SK-N-SH (cell line): ENCODE results near the gene PTPRG. TPM values are rescaled to one million over a fixed set of nuclear protein-coding genes. Genes with fewer than 3 reads are reported as not detected.

Experiments
- CTCF ChIA-PET: fragments of 300-600, 350-600 bp; formaldehyde crosslinking; extraction: SDS; loops from one replicate; lab custom pipeline; 2021; lab: Yijun Ruan, JAX
- POLR2A ChIA-PET: fragments of 350-600 bp; sonication (Branson Sonifier 250); formaldehyde crosslinking; extraction: SDS; loops from one replicate; lab custom pipeline; 2020; ENCODE audit warnings: antibody characterized with exemption, inconsistent platforms; lab: Yijun Ruan, JAX
- DNase-seq: peaks from one replicate; pipeline ENCODE4 v3.0.0; 2012
- H2AFZ ChIP-seq: fragments of 200-600 bp; sonication (generic); 2 replicates; pipeline ENCODE4 v1.8.1; 2016; ENCODE audit warnings: antibody characterized with exemption, mild to moderate bottlenecking, low read depth
- H3F3A ChIP-seq: fragments of 200-600 bp; sonication (generic); replicated peaks from 2 replicates; pipeline ENCODE3; 2016; ENCODE audit warnings: antibody characterized with exemption, mild to moderate bottlenecking; ENCODE audit not compliant: insufficient read depth
- H3K27ac ChIP-seq, 2 experiments: fragments of 200-500 bp in 1 of 2; fragments of 200-600 bp in 1 of 2; sonication (Bioruptor generic) in 1 of 2; sonication (generic), shearing (Covaris generic) in 1 of 2; 2 replicates each; pipeline versions ENCODE4 v1.5.1 to v1.6.1; 2014 to 2016; ENCODE audit warnings: low read depth in 2 of 2, inconsistent platforms in 1 of 2, low read length in 1 of 2, mild to moderate bottlenecking in 1 of 2, mixed read lengths in 1 of 2
- H3K27me3 ChIP-seq: fragments of 200-600 bp; sonication (generic), shearing (Covaris generic); 2 replicates; pipeline ENCODE4 v1.6.1; 2016; ENCODE audit warnings: mixed run types; ENCODE audit not compliant: insufficient read depth
- H3K36me3 ChIP-seq, 2 experiments: fragments of 200-500 bp in 1 of 2; fragments of 200-600 bp in 1 of 2; sonication (Bioruptor generic) in 1 of 2; sonication (generic) in 1 of 2; replicated peaks in 1 of 2; 2 replicates each; pipeline versions ENCODE3 to v1.5.1; 2014 to 2016; ENCODE audit warnings: low read length in 1 of 2, mild to moderate bottlenecking in 1 of 2; ENCODE audit not compliant: insufficient read depth in 2 of 2, control insufficient read depth in 1 of 2
- H3K4me1 ChIP-seq, 2 experiments: fragments of 200-500 bp in 1 of 2; fragments of 200-600 bp in 1 of 2; sonication (Bioruptor generic) in 1 of 2; sonication (generic), shearing (Covaris generic) in 1 of 2; 2 replicates each; pipeline versions ENCODE4 v1.5.1 to v1.6.1; 2014 to 2016; ENCODE audit warnings: low read depth in 1 of 2, low read length in 1 of 2, mixed run types in 1 of 2; ENCODE audit not compliant: insufficient read depth in 2 of 2, control insufficient read depth in 1 of 2
- H3K4me2 ChIP-seq: fragments of 200-600 bp; sonication (generic), shearing (Covaris generic); 2 replicates; pipeline ENCODE4 v1.6.1; 2017; ENCODE audit warnings: mixed run types
- H3K4me3 ChIP-seq, 2 experiments: fragments of 200-500 bp in 1 of 2; fragments of 200-600 bp in 1 of 2; sonication (Bioruptor generic) in 1 of 2; sonication (generic), shearing (Covaris generic) in 1 of 2; 2 replicates each; pipeline versions ENCODE4 v1.5.1 to v1.8.1; 2014 to 2016; ENCODE audit warnings: low read depth in 2 of 2, inconsistent platforms in 1 of 2, low read length in 1 of 2, mild to moderate bottlenecking in 1 of 2, mixed read lengths in 1 of 2, moderate library complexity in 1 of 2
- H3K79me2 ChIP-seq: fragments of 200-600 bp; sonication (generic); 2 replicates; pipeline ENCODE4 v1.8.1; 2017; ENCODE audit warnings: mild to moderate bottlenecking; ENCODE audit not compliant: insufficient read depth
- H3K9ac ChIP-seq: fragments of 200-600 bp; sonication (generic); 2 replicates; pipeline ENCODE4 v1.6.1; 2017; ENCODE audit warnings: mixed run types
- H3K9me2 ChIP-seq: fragments of 200-600 bp; sonication (generic); 2 replicates; pipeline ENCODE4 v1.6.1; 2017; ENCODE audit warnings: mixed run types
- H3K9me3 ChIP-seq: fragments of 200-600 bp; sonication (generic); 2 replicates; pipeline ENCODE4 v1.6.1; 2017; ENCODE audit warnings: mixed run types, mild to moderate bottlenecking, moderate library complexity
- H4K20me1 ChIP-seq: fragments of 200-600 bp; sonication (generic); 2 replicates; pipeline ENCODE4 v1.6.1; 2017; ENCODE audit warnings: mild to moderate bottlenecking, mixed run types; ENCODE audit not compliant: insufficient read depth
- CHD2 ChIP-seq: fragments of 150-350 bp; IDR thresholded peaks from 2 replicates; pipeline ENCODE4 v1.6.1; 2018; ENCODE audit warnings: low read length; ENCODE audit not compliant: partially characterized antibody
- EZH2phosphoT487 ChIP-seq: fragments of 200-600 bp; sonication (generic); IDR thresholded peaks from 2 replicates; pipeline ENCODE4 v1.6.1; 2017; ENCODE audit warnings: low read depth, mixed run types, mild to moderate bottlenecking, antibody characterized with exemption, moderate library complexity, borderline replicate concordance
- FOXJ3 ChIP-seq: sonication (generic); formaldehyde crosslinking; IDR thresholded peaks from 2 replicates; pipeline ENCODE4 v1.5.1; 2020; ENCODE audit warnings: mild to moderate bottlenecking, missing genetic modification reagents
- FOXM1 ChIP-seq: IDR thresholded peaks from 2 replicates; pipeline ENCODE4 v1.4.0; 2012; ENCODE audit warnings: low read depth, mild to moderate bottlenecking
- JUND ChIP-seq: IDR thresholded peaks from 2 replicates; pipeline ENCODE4 v1.4.0; 2012
- NRF1 ChIP-seq: IDR thresholded peaks from 2 replicates; pipeline ENCODE4 v1.6.1; 2012; ENCODE audit warnings: low read depth, mild to moderate bottlenecking, low read length
- RCOR1 ChIP-seq: fragments of 150-350 bp; IDR thresholded peaks from 2 replicates; pipeline ENCODE4 v1.6.1; 2017; ENCODE audit warnings: antibody characterized with exemption, low read length
- RFX5 ChIP-seq: IDR thresholded peaks from 2 replicates; pipeline ENCODE4 v1.6.1; 2012; ENCODE audit warnings: mild to moderate bottlenecking, improper control_type of control experiment, low read length
- RXRA ChIP-seq: IDR thresholded peaks from 2 replicates; pipeline ENCODE4 v1.4.0; 2012; ENCODE audit warnings: low read depth, mild to moderate bottlenecking, borderline replicate concordance
- SIN3A ChIP-seq: IDR thresholded peaks from 2 replicates; pipeline ENCODE4 v1.6.1; 2012; ENCODE audit warnings: low read depth, mild to moderate bottlenecking, low read length, moderate library complexity, borderline replicate concordance
- TAF1 ChIP-seq: IDR thresholded peaks from 2 replicates; pipeline ENCODE4 v1.6.1; 2012; ENCODE audit warnings: low read depth, mild to moderate bottlenecking, low read length, moderate library complexity, borderline replicate concordance
- TCF12 ChIP-seq: IDR thresholded peaks from 2 replicates; pipeline ENCODE4 v1.4.0; 2012
- WGBS: methylation state at CpG from one replicate; pipeline ENCODE4 v1.1.6; 2017; ENCODE audit warnings: low lambda C conversion rate; 5-methylcytosine and 5-hydroxymethylcytosine counted together
- polyA plus RNA-seq, 3 experiments: library from polyadenylated mRNA; depleted of rRNA; stranded (reverse); fragments of >200 nt; gene quantifications; 2 replicates each; pipeline ENCODE4 v1.2.3, GENCODE V29; 2012
- TF ChIP-seq, protein P1 (sequence below): IDR thresholded peaks from 2 replicates; pipeline ENCODE4 v1.6.1; 2012; ENCODE audit warnings: mild to moderate bottlenecking, low read depth, low read length, moderate library complexity
- TF ChIP-seq, protein P2 (sequence below): IDR thresholded peaks from 2 replicates; pipeline ENCODE4 v1.4.0; 2012; ENCODE audit warnings: low read depth
- TF ChIP-seq, protein P3 (sequence below): fragments of 200-600 bp; sonication (generic); IDR thresholded peaks from 2 replicates; pipeline ENCODE4 v1.6.1; 2017; ENCODE audit warnings: antibody characterized with exemption, mild to moderate bottlenecking, moderate library complexity
- TF ChIP-seq, protein P4 (sequence below): fragments of 150-350 bp; IDR thresholded peaks from 2 replicates; pipeline ENCODE4 v1.6.1; 2016; ENCODE audit warnings: mild to moderate bottlenecking, low read depth, low read length

The PTPRG gene
- polyA plus RNA-seq, 1 of the 3 experiments (the other 2 are of a cell fraction): 14.1 TPM

DNA sequence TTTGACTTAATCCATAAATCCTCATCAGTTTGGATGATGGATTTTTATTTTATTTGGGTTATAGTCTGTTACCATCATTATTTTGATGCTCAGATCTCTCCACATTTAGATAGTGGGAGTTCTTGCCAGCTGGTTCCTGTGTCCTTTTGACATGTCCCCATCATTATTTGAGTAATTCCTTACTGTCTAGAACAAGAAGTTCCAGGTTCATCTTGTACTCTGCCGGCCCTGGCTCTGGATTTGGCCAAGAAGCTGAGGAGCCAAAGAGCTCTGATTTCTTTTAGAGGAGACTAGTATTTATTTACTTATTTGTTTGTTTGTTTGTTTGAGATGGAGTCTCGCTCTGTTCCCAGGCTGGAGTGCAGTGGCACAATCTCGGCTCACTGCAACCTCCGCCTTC is 54.3 kb downstream of the PTPRG start:
- Histone ChIP-seq H3K4me1 (no peaks in the 10 kb centered on the region), H3K9me2 (no peaks in the 10 kb centered on the region), H3K4me2 (no peak overlapping the region), H3K27ac (no peak overlapping the region), H3K36me3 (peaks cover 0 to 13% of the 10 kb centered on the region in 2 experiments), H3F3A (no peaks in the 10 kb centered on the region), H3K4me3 (no peak overlapping the region), H3K9ac (no peak overlapping the region), H2AFZ (no peak overlapping the region), H3K9me3 (no peaks in the 10 kb centered on the region), H3K27me3 (no peaks in the 10 kb centered on the region), H3K79me2 (peaks cover 32% of the 10 kb centered on the region), H4K20me1 (no peaks in the 10 kb centered on the region)
- ChIA-PET CTCF (no interaction called here), POLR2A (no interaction called here)
- no peak for DNase-seq
- no peak for TF ChIP-seq CHD2
- TF ChIP-seq RFX5: no peak
- no peak for TF ChIP-seq FOXM1
- 94% methylated on average over 4 of the region's 4 CpGs for WGBS

DNA sequence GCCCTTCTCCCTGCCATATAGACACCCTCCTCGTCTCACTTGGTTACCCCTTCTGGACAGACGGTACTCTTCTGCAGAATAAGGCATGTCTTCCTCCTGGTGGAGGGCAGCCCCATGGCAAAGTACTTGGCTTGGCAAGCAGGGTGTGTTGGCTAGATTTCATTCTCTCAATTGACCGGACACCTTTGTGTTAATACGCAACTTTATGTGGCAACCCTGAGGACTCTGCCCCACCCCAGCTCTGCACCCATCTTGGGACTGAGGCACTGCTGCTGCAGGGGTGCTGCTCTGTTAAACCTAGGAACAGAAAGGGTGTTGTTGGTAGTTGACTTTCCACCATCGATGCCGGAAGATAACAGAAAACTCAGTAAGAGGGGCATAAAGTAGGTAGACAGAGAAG is 55.2 kb downstream of the PTPRG start:
- Histone ChIP-seq H3K36me3 (peaks cover 0 to 13% of the 10 kb centered on the region in 2 experiments), H2AFZ (no peak overlapping the region), H3K9me2 (no peaks in the 10 kb centered on the region), H3K4me3 (no peak overlapping the region), H4K20me1 (no peaks in the 10 kb centered on the region), H3K27ac (no peak overlapping the region), H3F3A (no peaks in the 10 kb centered on the region), H3K9me3 (no peaks in the 10 kb centered on the region), H3K27me3 (no peaks in the 10 kb centered on the region), H3K79me2 (peaks cover 32% of the 10 kb centered on the region), H3K9ac (no peak overlapping the region), H3K4me1 (no peaks in the 10 kb centered on the region), H3K4me2 (no peak overlapping the region)
- ChIA-PET POLR2A (no interaction called here), CTCF (no interaction called here)
- no peak for TF ChIP-seq TCF12
- no peak for TF ChIP-seq EZH2phosphoT487
- TF ChIP-seq FOXJ3: no peak
- TF ChIP-seq RCOR1: no peak
- no peak for DNase-seq
- WGBS: 91% methylated on average over 6 of the region's 6 CpGs

DNA sequence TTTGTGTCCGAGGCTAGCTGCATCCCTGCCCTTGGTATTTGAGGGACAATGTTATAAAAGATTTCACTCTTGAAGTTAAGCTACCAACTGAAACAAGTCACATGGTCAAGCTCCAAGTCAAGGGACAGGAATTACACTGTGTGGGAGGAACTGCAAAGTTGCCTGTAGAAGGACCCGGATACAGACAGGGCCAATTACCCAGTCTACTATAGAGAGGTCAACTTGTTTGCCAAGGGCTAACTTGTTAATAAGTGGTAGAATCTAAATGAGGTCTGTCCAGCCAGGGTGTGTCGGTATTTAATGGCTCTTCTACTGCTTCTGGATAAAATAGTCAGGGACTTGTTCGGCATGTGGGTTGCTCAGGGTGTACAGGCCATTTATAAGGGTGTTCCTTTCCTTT is 55.7 kb downstream of the PTPRG start:
- POLR2A ChIA-PET: no interaction called here
- Histone ChIP-seq H3K79me2 (peaks cover 29% of the 10 kb centered on the region), H3K27me3 (no peaks in the 10 kb centered on the region), H3K9ac (no peak overlapping the region), H3K4me1 (no peaks in the 10 kb centered on the region), H3K36me3 (peaks cover 0 to 13% of the 10 kb centered on the region in 2 experiments), H3K9me2 (no peaks in the 10 kb centered on the region), H3K4me2 (no peak overlapping the region), H3K9me3 (no peaks in the 10 kb centered on the region), H2AFZ (no peak overlapping the region), H4K20me1 (no peaks in the 10 kb centered on the region), H3K27ac (no peak overlapping the region), H3K4me3 (no peak overlapping the region), H3F3A (no peaks in the 10 kb centered on the region)
- CTCF ChIA-PET: no interaction called here
- WGBS: 100% methylated on average over 4 of the region's 4 CpGs
- DNase-seq: no peak
- TF ChIP-seq CHD2 (no peak), NRF1 (no peak), EZH2phosphoT487 (no peak), SIN3A (no peak), TCF12 (no peak), FOXM1 (no peak), RFX5 (no peak), JUND (no peak), TAF1 (no peak), FOXJ3 (no peak), RXRA (no peak)
- TF ChIP-seq, protein P1, sequence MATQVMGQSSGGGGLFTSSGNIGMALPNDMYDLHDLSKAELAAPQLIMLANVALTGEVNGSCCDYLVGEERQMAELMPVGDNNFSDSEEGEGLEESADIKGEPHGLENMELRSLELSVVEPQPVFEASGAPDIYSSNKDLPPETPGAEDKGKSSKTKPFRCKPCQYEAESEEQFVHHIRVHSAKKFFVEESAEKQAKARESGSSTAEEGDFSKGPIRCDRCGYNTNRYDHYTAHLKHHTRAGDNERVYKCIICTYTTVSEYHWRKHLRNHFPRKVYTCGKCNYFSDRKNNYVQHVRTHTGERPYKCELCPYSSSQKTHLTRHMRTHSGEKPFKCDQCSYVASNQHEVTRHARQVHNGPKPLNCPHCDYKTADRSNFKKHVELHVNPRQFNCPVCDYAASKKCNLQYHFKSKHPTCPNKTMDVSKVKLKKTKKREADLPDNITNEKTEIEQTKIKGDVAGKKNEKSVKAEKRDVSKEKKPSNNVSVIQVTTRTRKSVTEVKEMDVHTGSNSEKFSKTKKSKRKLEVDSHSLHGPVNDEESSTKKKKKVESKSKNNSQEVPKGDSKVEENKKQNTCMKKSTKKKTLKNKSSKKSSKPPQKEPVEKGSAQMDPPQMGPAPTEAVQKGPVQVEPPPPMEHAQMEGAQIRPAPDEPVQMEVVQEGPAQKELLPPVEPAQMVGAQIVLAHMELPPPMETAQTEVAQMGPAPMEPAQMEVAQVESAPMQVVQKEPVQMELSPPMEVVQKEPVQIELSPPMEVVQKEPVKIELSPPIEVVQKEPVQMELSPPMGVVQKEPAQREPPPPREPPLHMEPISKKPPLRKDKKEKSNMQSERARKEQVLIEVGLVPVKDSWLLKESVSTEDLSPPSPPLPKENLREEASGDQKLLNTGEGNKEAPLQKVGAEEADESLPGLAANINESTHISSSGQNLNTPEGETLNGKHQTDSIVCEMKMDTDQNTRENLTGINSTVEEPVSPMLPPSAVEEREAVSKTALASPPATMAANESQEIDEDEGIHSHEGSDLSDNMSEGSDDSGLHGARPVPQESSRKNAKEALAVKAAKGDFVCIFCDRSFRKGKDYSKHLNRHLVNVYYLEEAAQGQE: no peak
- TF ChIP-seq, protein P2, sequence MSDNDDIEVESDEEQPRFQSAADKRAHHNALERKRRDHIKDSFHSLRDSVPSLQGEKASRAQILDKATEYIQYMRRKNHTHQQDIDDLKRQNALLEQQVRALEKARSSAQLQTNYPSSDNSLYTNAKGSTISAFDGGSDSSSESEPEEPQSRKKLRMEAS: no peak
- TF ChIP-seq, protein P3, sequence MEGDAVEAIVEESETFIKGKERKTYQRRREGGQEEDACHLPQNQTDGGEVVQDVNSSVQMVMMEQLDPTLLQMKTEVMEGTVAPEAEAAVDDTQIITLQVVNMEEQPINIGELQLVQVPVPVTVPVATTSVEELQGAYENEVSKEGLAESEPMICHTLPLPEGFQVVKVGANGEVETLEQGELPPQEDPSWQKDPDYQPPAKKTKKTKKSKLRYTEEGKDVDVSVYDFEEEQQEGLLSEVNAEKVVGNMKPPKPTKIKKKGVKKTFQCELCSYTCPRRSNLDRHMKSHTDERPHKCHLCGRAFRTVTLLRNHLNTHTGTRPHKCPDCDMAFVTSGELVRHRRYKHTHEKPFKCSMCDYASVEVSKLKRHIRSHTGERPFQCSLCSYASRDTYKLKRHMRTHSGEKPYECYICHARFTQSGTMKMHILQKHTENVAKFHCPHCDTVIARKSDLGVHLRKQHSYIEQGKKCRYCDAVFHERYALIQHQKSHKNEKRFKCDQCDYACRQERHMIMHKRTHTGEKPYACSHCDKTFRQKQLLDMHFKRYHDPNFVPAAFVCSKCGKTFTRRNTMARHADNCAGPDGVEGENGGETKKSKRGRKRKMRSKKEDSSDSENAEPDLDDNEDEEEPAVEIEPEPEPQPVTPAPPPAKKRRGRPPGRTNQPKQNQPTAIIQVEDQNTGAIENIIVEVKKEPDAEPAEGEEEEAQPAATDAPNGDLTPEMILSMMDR: no peak
- TF ChIP-seq, protein P4, sequence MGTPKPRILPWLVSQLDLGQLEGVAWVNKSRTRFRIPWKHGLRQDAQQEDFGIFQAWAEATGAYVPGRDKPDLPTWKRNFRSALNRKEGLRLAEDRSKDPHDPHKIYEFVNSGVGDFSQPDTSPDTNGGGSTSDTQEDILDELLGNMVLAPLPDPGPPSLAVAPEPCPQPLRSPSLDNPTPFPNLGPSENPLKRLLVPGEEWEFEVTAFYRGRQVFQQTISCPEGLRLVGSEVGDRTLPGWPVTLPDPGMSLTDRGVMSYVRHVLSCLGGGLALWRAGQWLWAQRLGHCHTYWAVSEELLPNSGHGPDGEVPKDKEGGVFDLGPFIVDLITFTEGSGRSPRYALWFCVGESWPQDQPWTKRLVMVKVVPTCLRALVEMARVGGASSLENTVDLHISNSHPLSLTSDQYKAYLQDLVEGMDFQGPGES: no peak
